OCI-LY7 (cell line): ENCODE data around the gene LRBA.

Source experiments
- CTCF ChIP-seq: fragments of 200-600 bp; sonication (generic); conservative IDR thresholded peaks from 2 replicates; pipeline ENCODE4 v1.5.1; 2014; ENCODE audit warnings: mild to moderate bottlenecking, antibody characterized with exemption, low read length, moderate library complexity, mixed read lengths
- EZH2phosphoT487 ChIP-seq: fragments of 200-600 bp; sonication (generic); IDR thresholded peaks from 2 replicates; pipeline ENCODE4 v1.6.1; 2018; ENCODE audit warnings: low read depth, borderline replicate concordance, mild to moderate bottlenecking, mixed run types, antibody characterized with exemption, low read length, moderate library complexity, mixed read lengths

DNA sequence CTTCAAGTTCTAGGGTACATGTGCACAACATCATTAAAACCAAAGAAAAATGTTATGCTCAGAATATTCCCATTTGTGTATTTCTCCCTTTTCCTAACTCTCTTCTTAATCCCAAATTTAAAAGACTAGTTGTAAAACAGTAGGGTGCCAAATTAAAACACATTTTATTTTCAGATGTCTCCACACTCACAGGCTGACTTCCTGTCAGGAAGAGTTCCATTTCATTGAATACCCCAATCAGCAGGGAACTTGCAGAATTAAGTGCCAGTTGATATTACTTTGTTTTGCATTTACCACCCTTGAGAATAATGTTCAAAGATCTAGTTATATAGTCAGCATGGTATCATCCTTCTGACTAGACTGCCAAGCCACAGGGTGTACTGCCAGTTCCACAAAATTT, 225.2 kb downstream of the LRBA start:
- TF ChIP-seq CTCF (no peak), EZH2phosphoT487 (no peak)
